Left hindlimb (tissue), 1 donor: ENCODE measurements around the gene CCL5.

Source experiments
- DNase-seq: peaks from one replicate; pipeline ENCODE4 v3.0.0-alpha.2; 2018

The CCL5 gene

GRCh38 chr17:35879773-35880654, at the start of gene CCL5:
CCL5 (minus strand) TSS chr17:35880360.
- no peak for DNase-seq

DNA sequence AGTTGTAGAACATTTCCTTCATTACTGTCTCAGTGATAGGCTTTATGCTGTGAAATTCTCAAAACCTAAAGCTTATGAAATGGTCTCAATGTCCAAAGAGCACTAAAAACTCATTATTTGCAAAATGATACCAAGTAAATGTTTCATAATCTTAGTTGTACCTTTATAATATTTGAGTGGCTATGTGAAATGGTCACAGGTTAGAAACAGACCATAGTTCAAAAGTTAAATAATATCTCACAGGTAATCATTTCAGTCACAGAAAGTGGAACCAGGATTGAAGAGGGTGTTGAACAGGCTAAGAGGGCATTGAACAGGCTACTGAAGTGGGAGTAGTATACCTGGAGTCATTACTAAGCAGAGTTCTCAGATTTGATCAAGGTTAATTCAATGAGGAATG, 47.6 kb upstream of the CCL5 start:
- no peak for DNase-seq

DNA sequence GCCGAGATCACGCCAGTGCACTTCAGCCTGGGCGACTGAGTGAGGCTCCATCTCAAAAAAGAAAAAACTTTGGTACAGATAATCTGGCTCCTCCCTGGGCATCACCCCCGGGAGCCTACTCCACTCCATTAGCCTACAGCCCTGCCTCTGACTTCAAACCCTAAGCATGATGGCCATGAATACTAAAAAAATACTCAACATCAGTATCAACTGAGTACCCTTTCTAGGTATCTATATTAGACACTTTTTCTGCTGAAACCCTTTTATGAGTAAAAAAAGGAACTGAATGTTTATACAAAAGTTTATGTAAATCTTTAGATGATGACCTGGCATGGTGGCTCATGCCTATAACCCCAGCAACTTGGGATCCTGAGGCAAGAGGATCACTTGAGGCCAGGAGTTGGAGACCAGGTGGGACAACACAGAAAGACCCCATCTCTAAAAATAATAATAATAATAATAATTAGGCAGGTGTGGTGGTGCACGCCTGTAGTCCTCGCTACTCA, 43.5 kb upstream of the CCL5 start:
- no peak for DNase-seq

- no peak for DNase-seq
Measured at GRCh38 chr17:35920229-35920628, 40.1 kb upstream of the CCL5 start.

GRCh38 chr17:35918665-35919064, 38.5 kb upstream of the CCL5 start:
- DNase-seq, result no peak

DNA sequence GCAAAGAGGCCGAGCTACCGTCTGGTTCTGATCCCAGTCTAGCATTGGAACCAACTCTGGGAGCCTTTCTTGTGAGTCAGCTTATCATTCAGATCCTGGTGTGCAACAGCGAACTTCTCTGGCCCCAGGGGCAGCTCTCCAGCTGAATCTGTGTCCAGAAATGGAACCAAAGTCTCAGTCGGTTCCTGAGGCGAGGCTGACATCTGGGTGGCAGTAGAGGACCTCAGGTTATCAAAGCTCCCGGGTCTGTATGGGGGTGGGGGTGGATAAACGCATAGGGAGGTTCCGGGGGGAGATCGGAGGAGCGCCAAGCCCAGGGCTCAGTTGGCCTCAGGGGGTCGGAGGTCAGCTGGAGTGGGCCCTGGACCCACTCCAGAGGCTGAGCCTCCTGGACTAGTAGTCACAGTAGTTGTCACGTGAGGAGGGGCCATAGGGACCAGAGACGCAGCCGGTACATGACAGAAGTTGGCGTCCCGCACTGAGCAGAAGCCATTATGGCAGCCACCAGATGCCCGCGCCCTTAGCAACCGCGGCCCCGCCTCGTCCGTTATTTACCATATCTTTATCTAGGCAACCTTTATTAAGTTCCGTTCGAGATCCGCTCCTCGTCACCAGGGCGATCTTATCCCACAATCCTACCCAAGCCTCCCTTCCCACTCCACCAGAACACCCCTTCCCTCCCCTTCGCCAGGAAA, 37.5 kb upstream of the CCL5 start:
- no peak for DNase-seq

GRCh38 chr17:35915153-35915964, 35.2 kb upstream of the CCL5 start:
- no peak for DNase-seq

- DNase-seq, result no peak
Measured at GRCh38 chr17:35914354-35914753, 34.2 kb upstream of the CCL5 start.

DNA sequence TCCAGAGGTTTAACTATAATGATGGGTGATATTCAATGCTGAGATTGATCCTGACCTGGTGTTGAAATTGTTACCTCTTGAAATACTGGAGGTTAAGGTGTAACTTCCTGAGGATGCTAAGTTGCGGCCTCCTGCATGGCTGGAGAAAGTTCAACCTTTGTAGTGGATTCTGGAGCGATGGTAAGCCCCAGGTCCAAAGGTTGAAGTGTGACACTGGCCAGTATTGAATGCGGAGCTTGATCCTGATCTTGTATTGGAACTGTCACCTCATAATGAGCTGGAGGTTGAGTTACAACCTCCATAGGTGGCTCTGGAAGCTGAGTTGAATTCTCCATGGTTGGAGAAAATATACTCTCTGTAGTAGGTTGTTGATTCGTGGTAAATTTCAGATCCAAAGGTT, 33.4 kb upstream of the CCL5 start:
- no peak for DNase-seq

DNA sequence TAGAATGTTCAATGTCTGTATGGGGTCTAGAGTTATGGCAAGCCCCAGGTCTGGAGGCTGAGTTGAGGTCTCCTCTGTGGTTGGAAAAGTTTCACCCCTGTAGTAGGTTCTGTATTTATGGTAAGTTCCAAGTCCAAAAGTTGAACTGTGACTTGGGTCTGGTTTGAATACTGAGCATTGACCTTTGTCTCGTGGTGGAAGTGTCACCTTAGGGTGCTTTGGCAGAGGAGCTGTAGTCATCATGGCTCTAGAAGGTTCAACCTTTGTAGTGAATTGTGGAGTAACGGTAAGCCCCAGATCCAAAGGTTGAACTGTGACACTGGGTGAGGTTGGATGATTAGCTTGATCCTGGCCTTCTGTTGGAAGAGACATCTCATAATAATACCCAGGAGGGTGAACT, 32.8 kb upstream of the CCL5 start:
- DNase-seq, result no peak

DNA sequence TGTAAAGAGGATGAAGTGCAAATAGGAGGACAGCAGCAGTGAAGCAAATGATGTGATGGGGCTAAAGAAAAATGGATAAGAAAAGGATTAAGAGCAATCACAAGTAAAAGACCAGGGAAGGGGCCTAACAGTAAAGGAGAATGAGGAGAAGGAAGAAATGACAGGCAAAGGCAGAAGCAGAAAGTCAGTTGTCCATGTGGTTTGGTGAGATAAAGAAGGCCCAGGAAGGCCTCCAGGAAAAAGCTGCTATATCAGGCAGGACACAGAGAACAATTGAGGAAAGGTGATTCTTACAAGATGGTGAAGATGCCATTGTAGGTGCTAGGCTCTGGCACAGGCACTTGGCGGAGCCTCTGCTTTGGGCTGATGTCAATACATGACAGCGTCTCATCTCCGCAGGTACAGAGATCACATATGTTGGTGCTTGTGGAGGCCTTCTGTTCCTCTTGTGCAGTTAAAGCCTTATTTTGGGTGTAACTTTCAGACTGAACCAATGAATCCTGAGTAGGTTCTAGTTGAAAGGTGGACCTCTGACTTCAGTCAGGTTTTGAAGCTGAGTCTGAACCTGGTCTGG, 32.3 kb upstream of the CCL5 start:
- DNase-seq, result no peak

- DNase-seq, result no peak
Measured at GRCh38 chr17:35909408-35909807, 29.2 kb upstream of the CCL5 start.

GRCh38 chr17:35907691-35908090, 27.5 kb upstream of the CCL5 start:
- DNase-seq, result no peak

- no peak for DNase-seq
Measured at GRCh38 chr17:35906926-35907637, 26.9 kb upstream of the CCL5 start.

GRCh38 chr17:35906191-35906925, 26.2 kb upstream of the CCL5 start:
- no peak for DNase-seq

- DNase-seq, result no peak
Measured at GRCh38 chr17:35903451-35903850, 23.3 kb upstream of the CCL5 start.

DNA sequence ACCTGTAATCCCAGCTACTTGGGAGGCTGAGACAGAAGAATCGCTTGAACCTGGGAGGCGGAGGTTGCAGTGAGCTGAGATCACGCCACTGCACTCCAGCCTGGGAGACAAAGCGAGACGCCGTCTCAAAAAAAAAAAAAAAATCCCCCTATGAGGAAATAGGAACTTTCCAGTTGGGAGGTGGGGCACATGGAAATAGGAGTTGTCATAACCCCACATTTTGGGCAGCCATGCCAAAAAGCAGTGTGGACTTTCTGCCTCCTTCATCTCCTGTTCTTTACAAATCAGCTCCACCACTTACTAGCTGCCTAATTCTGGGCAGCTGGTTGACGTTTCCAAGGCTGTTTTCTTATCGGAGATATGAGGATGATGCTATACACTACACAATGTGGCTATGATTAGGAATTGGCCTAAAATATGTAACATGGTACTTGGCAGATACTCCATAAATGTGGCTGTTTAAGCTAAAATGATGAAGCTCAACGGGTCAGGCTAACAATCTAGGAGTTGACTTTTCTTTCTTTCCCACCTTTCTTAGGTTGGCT, 21.5 kb upstream of the CCL5 start:
- no peak for DNase-seq

GRCh38 chr17:35900708-35901480, 20.7 kb upstream of the CCL5 start:
- DNase-seq, result no peak

DNA sequence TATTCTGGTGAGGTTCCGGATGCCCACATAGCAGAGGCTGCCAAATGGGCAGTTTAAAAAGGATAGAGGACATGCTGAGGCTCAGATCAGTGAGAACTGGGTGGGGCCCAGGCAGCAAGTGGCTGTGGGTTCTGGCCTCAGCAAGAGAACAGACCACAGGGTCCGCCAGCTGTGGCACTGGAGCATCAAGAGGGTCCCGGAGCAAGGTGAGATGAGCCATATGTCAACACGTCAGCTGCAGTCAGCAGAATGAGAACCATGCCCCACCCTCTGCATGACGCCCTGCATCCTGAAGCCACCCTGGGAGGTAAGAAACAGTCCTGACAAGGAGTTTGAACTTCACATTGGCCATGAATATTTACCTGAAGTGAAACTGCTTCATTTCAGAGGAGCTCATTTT, 20.1 kb upstream of the CCL5 start:
- DNase-seq, result no peak
